GM13976 (cell line): ENCODE data around the gene MED16.

Source experiments
- DNase-seq: peaks from one replicate; pipeline ENCODE4 v3.0.0; 2012; ENCODE audit warnings: low spot score
- in situ Hi-C: fragments of 300-500 bp; cut with MboI; formaldehyde crosslinking; loops from one replicate; pipeline ENCODE4 v1.12.0; 2022; ENCODE audit warnings: low sequenced_read_pairs, mixed read lengths, inconsistent platforms; ENCODE audit not compliant: unreplicated experiment
- TF ChIP-seq, protein P1 (sequence below): IDR thresholded peaks from 2 replicates; pipeline ENCODE4 v1.5.1; 2012; ENCODE audit warnings: borderline replicate concordance, mild to moderate bottlenecking; ENCODE audit not compliant: insufficient read depth; ENCODE audit errors: extremely low read depth, missing control alignments, control extremely low read depth

The MED16 gene

DNA sequence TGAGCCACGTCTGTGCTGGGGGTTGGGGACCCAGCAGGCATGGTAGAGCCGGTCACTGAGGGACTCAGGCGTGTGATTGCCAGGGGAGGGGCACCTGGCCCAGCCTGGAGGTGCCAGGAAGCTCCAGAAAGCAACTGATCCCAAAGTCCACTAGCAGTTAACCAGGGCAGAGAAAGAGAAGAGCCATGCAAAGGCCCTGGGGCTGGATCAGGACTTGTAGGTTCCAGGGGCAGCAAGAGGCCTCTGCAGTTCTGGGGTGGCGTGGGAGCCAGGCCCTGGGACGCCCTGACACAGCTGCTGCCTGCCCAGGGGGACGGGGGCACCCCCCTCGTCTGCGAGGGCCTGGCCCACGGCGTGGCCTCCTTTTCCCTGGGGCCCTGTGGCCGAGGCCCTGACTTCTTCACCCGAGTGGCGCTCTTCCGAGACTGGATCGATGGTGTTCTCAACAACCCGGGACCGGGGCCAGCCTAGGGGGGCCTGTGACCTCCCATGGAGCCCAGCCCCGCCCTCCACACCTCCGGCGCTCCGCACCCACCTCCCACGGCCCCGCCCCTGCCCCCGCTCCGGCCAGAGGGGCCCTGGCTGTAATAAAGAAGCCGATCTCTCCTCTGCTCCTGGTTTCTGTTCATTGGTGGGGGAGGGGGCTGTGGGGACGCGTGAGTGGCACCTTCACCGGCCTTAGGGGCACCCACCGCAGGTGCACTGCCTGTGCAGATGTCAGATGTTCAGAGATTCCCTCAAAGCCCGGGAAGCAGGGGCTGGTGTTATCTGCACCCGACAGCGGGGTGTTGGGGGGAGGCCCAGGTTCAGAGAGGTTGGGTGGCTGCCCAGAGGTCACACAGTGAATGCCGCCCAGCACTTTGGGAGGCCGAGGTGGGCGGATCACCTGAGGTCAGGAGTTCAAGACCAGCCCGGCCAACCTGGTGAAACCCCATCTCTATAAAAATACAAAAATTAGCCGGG is 61.3 kb downstream of the MED16 start:
- TF ChIP-seq, protein P1, sequence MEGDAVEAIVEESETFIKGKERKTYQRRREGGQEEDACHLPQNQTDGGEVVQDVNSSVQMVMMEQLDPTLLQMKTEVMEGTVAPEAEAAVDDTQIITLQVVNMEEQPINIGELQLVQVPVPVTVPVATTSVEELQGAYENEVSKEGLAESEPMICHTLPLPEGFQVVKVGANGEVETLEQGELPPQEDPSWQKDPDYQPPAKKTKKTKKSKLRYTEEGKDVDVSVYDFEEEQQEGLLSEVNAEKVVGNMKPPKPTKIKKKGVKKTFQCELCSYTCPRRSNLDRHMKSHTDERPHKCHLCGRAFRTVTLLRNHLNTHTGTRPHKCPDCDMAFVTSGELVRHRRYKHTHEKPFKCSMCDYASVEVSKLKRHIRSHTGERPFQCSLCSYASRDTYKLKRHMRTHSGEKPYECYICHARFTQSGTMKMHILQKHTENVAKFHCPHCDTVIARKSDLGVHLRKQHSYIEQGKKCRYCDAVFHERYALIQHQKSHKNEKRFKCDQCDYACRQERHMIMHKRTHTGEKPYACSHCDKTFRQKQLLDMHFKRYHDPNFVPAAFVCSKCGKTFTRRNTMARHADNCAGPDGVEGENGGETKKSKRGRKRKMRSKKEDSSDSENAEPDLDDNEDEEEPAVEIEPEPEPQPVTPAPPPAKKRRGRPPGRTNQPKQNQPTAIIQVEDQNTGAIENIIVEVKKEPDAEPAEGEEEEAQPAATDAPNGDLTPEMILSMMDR: no peak
- no peak for DNase-seq
- in situ Hi-C loops: no loop called here

- in situ Hi-C loops: no loop called here
- TF ChIP-seq, protein P1: no peak
Observed at GRCh38 chr19:829129-829758, 63.7 kb downstream of the MED16 start.

DNA sequence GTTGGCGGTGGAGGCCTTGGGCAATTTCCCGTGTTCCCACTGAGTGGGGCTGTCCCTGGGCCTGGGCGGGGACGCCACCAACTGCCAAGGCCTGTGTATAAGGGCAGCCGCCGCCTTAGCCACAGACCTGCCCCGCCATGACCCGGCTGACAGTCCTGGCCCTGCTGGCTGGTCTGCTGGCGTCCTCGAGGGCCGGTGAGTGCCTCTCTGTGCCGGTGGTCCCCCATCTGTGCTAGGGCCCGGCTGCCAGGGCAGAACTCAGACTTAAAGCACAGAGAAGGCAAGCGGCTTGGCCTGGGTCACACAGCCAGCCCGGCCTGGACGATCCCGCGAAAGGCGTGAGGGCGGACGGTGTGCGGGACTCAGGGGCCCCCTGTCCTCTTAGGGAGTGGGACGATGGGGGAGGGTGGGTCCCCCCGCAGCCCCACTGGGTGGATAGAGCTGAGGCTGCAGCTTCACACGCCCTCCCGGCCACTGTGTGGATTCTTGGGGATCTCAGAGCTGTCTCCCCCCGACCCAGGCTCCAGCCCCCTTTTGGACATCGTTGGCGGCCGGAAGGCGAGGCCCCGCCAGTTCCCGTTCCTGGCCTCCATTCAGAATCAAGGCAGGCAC is 65.2 kb downstream of the MED16 start, which contains the start of gene AZU1:
AZU1 (plus strand) TSS at position 128 of the 612 bp plus-strand sequence; CDS start at position 138, 10 bp downstream.
- in situ Hi-C loops: no loop called here
- TF ChIP-seq, protein P1: no peak
- no peak for DNase-seq

More at GRCh38 chr19:829129-829758, 63.7 kb downstream of the MED16 start:
- DNase-seq: no peak

DNA sequence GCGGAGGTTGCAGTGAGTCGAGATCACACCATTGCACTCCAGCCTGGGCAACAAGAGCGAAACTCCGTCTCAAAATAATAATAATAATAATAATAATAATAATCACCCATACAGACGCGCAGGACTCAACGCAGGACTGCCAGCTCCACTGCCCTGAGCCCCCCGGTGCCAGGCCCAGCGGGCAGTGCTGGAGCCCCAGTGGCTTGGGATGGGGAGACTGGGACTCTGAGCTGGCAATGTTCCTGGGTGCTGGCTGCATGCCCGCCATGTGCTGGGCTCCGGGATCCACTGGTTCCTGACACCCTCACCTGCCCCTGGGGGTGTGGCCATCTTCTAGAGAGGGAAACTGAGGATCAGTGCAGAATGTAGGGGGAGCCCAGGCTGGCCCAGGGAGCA is 65.7 kb downstream of the MED16 start:
- in situ Hi-C loops: no loop called here
- DNase-seq: no peak
- TF ChIP-seq, protein P1: no peak

DNA sequence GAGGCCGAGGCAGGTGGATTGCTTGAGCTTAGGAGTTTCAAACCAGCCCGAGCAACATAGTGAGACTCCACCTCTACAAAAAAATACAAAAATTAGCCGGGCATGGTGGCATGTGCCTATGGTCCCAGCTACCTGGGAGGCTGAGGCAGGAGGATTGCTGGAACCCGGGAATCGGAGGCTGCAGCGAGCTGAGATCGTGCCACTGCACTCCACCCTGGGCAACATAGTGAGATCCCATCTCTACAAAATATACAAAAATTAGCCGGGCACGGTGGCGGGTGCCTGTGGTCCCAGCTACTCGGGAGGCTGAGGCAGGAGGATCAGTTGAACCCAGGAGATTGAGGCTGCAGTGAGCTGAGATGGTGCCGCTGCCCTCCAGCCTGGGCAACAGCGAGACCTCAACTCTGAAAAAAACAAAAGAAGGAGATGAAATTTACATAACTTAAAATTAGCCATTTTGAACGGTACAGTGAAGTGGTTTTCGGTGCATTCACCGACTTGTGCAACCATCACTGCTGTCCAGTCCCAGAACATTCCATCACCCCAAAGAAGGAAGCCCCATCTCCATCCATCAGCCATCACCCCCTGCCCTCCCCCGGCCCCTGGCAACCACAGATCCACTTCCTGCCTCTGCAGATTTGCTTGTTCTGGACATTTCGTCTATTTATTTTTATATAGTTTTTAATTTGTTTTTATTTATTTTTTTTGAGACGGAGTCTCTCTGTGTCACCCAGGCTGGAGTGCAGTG is 66.9 kb downstream of the MED16 start:
- TF ChIP-seq, protein P1: no peak
- in situ Hi-C loops: no loop called here
- DNase-seq: no peak

GRCh38 chr19:824885-825284 is 68.1 kb downstream of the MED16 start:
- TF ChIP-seq, protein P1: no peak
- in situ Hi-C loops: no loop called here
- DNase-seq: no peak
